HG02588 (cell line): Measurements from ENCODE around the gene KCNAB2.

ENCODE experiments used
- ATAC-seq: cut with Tn5 transposase; IDR thresholded peaks from one replicate; pipeline ENCODE4 v1.9.1; 2021; ENCODE audit warnings: mild to moderate bottlenecking, moderate library complexity; ENCODE audit not compliant: unreplicated experiment

The KCNAB2 gene

GRCh38 chr1:6106321-6106731 is 60.6 kb downstream of the KCNAB2 start:
- no peak for ATAC-seq

GRCh38 chr1:6106977-6107376 is 61.3 kb downstream of the KCNAB2 start:
- ATAC-seq: no peak

GRCh38 chr1:6107409-6108356 is 62.0 kb downstream of the KCNAB2 start:
- no peak for ATAC-seq

- ATAC-seq: no peak
Observed at GRCh38 chr1:6108476-6108875, 62.8 kb downstream of the KCNAB2 start.

GRCh38 chr1:6108937-6109614 is 63.4 kb downstream of the KCNAB2 start:
- ATAC-seq: no peak

GRCh38 chr1:6109688-6110087 is 64.0 kb downstream of the KCNAB2 start:
- ATAC-seq: no peak

GRCh38 chr1:6110326-6110725 is 64.6 kb downstream of the KCNAB2 start:
- ATAC-seq: no peak

- no peak for ATAC-seq
Observed at GRCh38 chr1:6111571-6111970, 65.9 kb downstream of the KCNAB2 start.

GRCh38 chr1:6111991-6112689 is 66.5 kb downstream of the KCNAB2 start:
- ATAC-seq: no peak

GRCh38 chr1:6112690-6113005 is 67.0 kb downstream of the KCNAB2 start:
- ATAC-seq: no peak

- ATAC-seq: no peak
Observed at GRCh38 chr1:6113116-6113515, 67.4 kb downstream of the KCNAB2 start.

GRCh38 chr1:6113745-6114144 is 68.1 kb downstream of the KCNAB2 start:
- no peak for ATAC-seq

- no peak for ATAC-seq
Observed at GRCh38 chr1:6116137-6116536, 70.4 kb downstream of the KCNAB2 start.

GRCh38 chr1:6117064-6117463 is 71.4 kb downstream of the KCNAB2 start:
- ATAC-seq: no peak

GRCh38 chr1:6117624-6118023 is 71.9 kb downstream of the KCNAB2 start:
- no peak for ATAC-seq

GRCh38 chr1:6118415-6118814 is 72.7 kb downstream of the KCNAB2 start:
- no peak for ATAC-seq

GRCh38 chr1:6121021-6121421 is 75.3 kb downstream of the KCNAB2 start:
- no peak for ATAC-seq

- ATAC-seq: no peak
Observed at GRCh38 chr1:6121651-6122370, 76.1 kb downstream of the KCNAB2 start.

GRCh38 chr1:6123083-6123482 is 77.4 kb downstream of the KCNAB2 start:
- no peak for ATAC-seq

- ATAC-seq: no peak
Observed at GRCh38 chr1:6123816-6124215, 78.1 kb downstream of the KCNAB2 start.

- no peak for ATAC-seq
Observed at GRCh38 chr1:6124341-6124740, 78.7 kb downstream of the KCNAB2 start.
